HL-60 (cell line): Measurements from ENCODE around the gene ABCC1.

Experiments
- DNase-seq, 2 experiments: peaks; one replicate each; pipeline ENCODE4 v3.0.0-alpha.2; 2010 to 2020; ENCODE audit warnings: low read depth in 1 of 2, low spot score in 1 of 2
- H3K27ac ChIP-seq: fragments of 250-450 bp; sonication (Bioruptor Pico); replicated peaks from 2 replicates; pipeline ENCODE4 v1.5.1; 2020; ENCODE audit warnings: mild to moderate bottlenecking, moderate library complexity
- H3K27me3 ChIP-seq: fragments of 250-450 bp; sonication (Bioruptor Pico); 2 replicates; pipeline ENCODE4 v1.5.1; 2021; ENCODE audit warnings: mild to moderate bottlenecking, moderate library complexity; ENCODE audit not compliant: insufficient read depth, poor library complexity, severe bottlenecking
- H3K4me3 ChIP-seq: replicated peaks from 2 replicates; pipeline ENCODE4 v1.5.1; 2011; ENCODE audit warnings: mild to moderate bottlenecking, control low read depth, low read length; ENCODE audit not compliant: insufficient read depth
- GABPA ChIP-seq: IDR thresholded peaks from 2 replicates; pipeline ENCODE4 v1.6.1; 2012; ENCODE audit warnings: low read depth
- POLR2AphosphoS5 ChIP-seq: IDR thresholded peaks from 2 replicates; pipeline ENCODE4 v1.6.1; 2012; ENCODE audit warnings: low read depth
- SPI1 ChIP-seq: IDR thresholded peaks from 2 replicates; pipeline ENCODE4 v1.6.1; 2012; ENCODE audit warnings: low read depth, mild to moderate bottlenecking, borderline replicate concordance
- TF ChIP-seq, protein P1 (sequence below): IDR thresholded peaks from 2 replicates; pipeline ENCODE4 v1.6.1; 2012; ENCODE audit warnings: low read depth; ENCODE audit not compliant: insufficient replicate concordance
- TF ChIP-seq, protein P2 (sequence below): IDR thresholded peaks from one replicate; pipeline ENCODE4 v1.5.1; 2011; ENCODE audit warnings: low read length, control low read depth, inconsistent platforms; ENCODE audit not compliant: insufficient read depth

The ABCC1 gene

DNA sequence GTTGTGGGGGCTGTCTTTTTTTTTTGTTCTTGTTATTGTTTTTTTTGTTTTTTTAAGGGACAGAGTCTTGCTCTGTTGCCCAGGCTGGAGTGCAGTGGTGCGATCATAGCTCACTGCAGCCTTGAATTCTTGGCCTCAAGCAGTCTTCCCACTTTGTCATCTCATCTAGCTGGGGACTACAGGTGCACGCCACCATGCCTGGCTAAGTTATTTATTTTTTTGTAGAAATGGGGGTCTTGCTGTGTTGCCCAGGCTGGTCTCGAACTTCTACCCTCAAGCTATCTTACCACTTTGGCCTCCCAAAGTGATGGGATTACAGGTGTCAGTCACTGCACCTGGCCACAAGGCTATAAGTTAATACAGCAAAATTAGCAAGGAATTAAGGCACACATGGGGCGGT, 101.7 kb downstream of the ABCC1 start:
- Histone ChIP-seq H3K27ac (no peak overlapping the region), H3K27me3 (no peaks in the 10 kb centered on the region), H3K4me3 (no peak overlapping the region)
- TF ChIP-seq SPI1, result no peak
- TF ChIP-seq GABPA, result no peak
- TF ChIP-seq, protein P1, sequence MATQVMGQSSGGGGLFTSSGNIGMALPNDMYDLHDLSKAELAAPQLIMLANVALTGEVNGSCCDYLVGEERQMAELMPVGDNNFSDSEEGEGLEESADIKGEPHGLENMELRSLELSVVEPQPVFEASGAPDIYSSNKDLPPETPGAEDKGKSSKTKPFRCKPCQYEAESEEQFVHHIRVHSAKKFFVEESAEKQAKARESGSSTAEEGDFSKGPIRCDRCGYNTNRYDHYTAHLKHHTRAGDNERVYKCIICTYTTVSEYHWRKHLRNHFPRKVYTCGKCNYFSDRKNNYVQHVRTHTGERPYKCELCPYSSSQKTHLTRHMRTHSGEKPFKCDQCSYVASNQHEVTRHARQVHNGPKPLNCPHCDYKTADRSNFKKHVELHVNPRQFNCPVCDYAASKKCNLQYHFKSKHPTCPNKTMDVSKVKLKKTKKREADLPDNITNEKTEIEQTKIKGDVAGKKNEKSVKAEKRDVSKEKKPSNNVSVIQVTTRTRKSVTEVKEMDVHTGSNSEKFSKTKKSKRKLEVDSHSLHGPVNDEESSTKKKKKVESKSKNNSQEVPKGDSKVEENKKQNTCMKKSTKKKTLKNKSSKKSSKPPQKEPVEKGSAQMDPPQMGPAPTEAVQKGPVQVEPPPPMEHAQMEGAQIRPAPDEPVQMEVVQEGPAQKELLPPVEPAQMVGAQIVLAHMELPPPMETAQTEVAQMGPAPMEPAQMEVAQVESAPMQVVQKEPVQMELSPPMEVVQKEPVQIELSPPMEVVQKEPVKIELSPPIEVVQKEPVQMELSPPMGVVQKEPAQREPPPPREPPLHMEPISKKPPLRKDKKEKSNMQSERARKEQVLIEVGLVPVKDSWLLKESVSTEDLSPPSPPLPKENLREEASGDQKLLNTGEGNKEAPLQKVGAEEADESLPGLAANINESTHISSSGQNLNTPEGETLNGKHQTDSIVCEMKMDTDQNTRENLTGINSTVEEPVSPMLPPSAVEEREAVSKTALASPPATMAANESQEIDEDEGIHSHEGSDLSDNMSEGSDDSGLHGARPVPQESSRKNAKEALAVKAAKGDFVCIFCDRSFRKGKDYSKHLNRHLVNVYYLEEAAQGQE, result no peak
- no peak for TF ChIP-seq POLR2AphosphoS5
- TF ChIP-seq, protein P2, sequence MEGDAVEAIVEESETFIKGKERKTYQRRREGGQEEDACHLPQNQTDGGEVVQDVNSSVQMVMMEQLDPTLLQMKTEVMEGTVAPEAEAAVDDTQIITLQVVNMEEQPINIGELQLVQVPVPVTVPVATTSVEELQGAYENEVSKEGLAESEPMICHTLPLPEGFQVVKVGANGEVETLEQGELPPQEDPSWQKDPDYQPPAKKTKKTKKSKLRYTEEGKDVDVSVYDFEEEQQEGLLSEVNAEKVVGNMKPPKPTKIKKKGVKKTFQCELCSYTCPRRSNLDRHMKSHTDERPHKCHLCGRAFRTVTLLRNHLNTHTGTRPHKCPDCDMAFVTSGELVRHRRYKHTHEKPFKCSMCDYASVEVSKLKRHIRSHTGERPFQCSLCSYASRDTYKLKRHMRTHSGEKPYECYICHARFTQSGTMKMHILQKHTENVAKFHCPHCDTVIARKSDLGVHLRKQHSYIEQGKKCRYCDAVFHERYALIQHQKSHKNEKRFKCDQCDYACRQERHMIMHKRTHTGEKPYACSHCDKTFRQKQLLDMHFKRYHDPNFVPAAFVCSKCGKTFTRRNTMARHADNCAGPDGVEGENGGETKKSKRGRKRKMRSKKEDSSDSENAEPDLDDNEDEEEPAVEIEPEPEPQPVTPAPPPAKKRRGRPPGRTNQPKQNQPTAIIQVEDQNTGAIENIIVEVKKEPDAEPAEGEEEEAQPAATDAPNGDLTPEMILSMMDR, result no peak
- no peak for DNase-seq

DNA sequence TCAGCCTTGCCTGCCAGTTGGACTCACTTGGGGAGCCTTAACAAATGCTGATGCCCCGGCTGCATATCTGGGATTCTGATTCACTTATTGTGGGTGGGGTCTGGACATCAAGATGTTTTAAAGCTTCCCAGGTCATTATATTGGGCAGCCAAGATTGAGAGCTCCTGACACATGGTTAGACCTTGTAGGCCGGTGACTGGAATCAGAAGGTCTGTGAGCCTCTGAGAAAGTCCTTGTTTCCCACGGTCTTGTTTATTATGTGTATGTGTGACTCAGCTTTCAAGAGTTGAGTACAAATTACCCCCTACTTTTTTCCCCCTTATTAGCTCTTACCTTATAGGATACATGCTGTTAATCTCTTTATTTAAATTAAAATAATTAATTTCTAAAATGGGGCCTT, 103.5 kb downstream of the ABCC1 start:
- no peak for DNase-seq
- no peaks in the 10 kb centered on the region for H3K27me3 ChIP-seq
- TF ChIP-seq, protein P2, result no peak
- TF ChIP-seq SPI1 (no peak), POLR2AphosphoS5 (no peak), GABPA (no peak)
- TF ChIP-seq, protein P1, result no peak
- H3K4me3 ChIP-seq, result no peak overlapping the region
- H3K27ac ChIP-seq, result no peak overlapping the region

DNA sequence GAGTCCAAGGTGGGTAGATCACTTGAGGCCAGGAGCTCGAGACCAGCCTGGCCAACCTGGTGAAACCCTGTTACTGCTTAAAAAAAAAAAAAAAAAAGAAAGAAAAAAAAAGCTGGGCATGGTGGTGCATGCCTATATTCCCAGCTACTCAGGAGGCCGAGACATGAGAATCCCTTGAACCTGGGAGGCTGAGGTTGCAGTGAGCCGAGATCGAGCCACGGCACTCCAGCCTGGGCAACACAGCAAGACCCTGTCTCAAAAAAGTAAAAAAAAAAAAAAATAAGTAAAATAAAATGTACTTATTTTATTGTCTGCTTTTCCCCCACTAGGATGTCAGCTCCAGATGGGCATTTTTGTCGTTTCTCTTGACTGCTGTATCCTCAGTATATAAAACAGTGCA, 107.7 kb downstream of the ABCC1 start:
- H3K27ac ChIP-seq, result no peak overlapping the region
- TF ChIP-seq, protein P1, result no peak
- TF ChIP-seq POLR2AphosphoS5, result no peak
- TF ChIP-seq SPI1, result no peak
- TF ChIP-seq, protein P2, result no peak
- TF ChIP-seq GABPA, result no peak
- H3K27me3 ChIP-seq, result no peaks in the 10 kb centered on the region
- H3K4me3 ChIP-seq, result no peak overlapping the region
- DNase-seq, result no peak
